Measurements from ENCODE around the gene SH3PXD2B. TPM values are rescaled to one million over a fixed set of nuclear protein-coding genes. Genes with fewer than 3 reads are reported as not detected.
A peak's percentile ranks its signal among the peaks of the same experiment; 100 is the strongest.
"Not testable (repeated sequence)": the region's sequence is repeated elsewhere in the genome, so short reads cannot be mapped to it uniquely, and the experiment has no call there.

The SH3PXD2B gene
- total RNA-seq, 1 donor from 2014 or later, result 52.3 TPM

GRCh38 chr5:172405226-172406107, 48.9 kb downstream of the SH3PXD2B start:
- Mint-ChIP-seq H3K27ac (no peak overlapping the region), H3K9me3 (no peaks in the 10 kb centered on the region), H3K36me3 (peaks cover 28% of the 10 kb centered on the region), H3K4me1 (ENCODE audit: unreplicated experiment) (peaks cover 17% of the 10 kb centered on the region), H3K27me3 (no peaks in the 10 kb centered on the region), H3K4me3 (no peak overlapping the region)
- no peak for DNase-seq (ENCODE audit: extremely low spot score, unreplicated experiment)
- TF ChIP-seq CTCF (conservative IDR thresholded peaks at IDR 0.05), result no peak

GRCh38 chr5:172404746-172405145, 49.6 kb downstream of the SH3PXD2B start:
- Mint-ChIP-seq H3K36me3 (peaks cover 31% of the 10 kb centered on the region), H3K9me3 (no peaks in the 10 kb centered on the region), H3K27ac (no peak overlapping the region), H3K4me1 (ENCODE audit: unreplicated experiment) (peaks cover 17% of the 10 kb centered on the region), H3K27me3 (no peaks in the 10 kb centered on the region), H3K4me3 (no peak overlapping the region)
- no peak for TF ChIP-seq CTCF (conservative IDR thresholded peaks at IDR 0.05)
- no peak for DNase-seq (ENCODE audit: extremely low spot score, unreplicated experiment)

DNA sequence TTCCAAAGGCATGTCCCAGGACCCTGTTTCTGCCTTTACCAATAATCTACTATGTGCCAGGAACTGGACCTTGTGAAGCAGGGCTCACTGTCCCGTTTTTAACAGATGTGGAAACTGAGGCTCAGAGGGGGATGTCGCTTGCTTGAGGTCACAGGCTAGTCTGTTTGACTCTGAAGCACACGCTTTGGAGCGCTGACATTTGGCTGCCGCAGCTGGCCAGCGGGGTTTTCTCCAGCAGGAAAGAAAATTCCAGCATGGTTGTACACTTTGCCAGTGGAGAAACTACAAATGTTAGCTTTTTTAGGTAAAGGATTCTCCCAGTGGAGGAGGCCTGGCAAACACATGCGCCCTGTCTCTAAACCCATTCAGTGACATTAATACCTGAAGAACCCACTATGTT, 50.5 kb downstream of the SH3PXD2B start:
- no peak for TF ChIP-seq CTCF (conservative IDR thresholded peaks at IDR 0.05)
- H3K9me3 Mint-ChIP-seq, result peaks cover under 1% of the 10 kb centered on the region
- peaks cover 40% of the 10 kb centered on the region for H3K36me3 Mint-ChIP-seq
- peak overlapping the region; percentile 74 for H3K27ac Mint-ChIP-seq
- H3K4me3 Mint-ChIP-seq, result no peak overlapping the region
- DNase-seq (ENCODE audit: extremely low spot score, unreplicated experiment), result no peak
- H3K27me3 Mint-ChIP-seq, result no peaks in the 10 kb centered on the region
- peaks cover 17% of the 10 kb centered on the region for H3K4me1 Mint-ChIP-seq (ENCODE audit: unreplicated experiment)

- peak overlapping the region; percentile 74 for H3K27ac Mint-ChIP-seq
- peak overlapping the region; percentile 50 for H3K4me3 Mint-ChIP-seq
- no peak for TF ChIP-seq CTCF (conservative IDR thresholded peaks at IDR 0.05)
- H3K27me3 Mint-ChIP-seq, result no peaks in the 10 kb centered on the region
- H3K9me3 Mint-ChIP-seq, result peaks cover 6% of the 10 kb centered on the region
- H3K4me1 Mint-ChIP-seq (ENCODE audit: unreplicated experiment), result peaks cover 17% of the 10 kb centered on the region
- DNase-seq (ENCODE audit: extremely low spot score, unreplicated experiment), result no peak
- H3K36me3 Mint-ChIP-seq, result peaks cover 45% of the 10 kb centered on the region
Measured at GRCh38 chr5:172403189-172403796, 51.0 kb downstream of the SH3PXD2B start.

GRCh38 chr5:172402531-172403188, 51.7 kb downstream of the SH3PXD2B start:
- Mint-ChIP-seq H3K36me3 (peaks cover 51% of the 10 kb centered on the region), H3K9me3 (peaks cover 12% of the 10 kb centered on the region), H3K4me1 (ENCODE audit: unreplicated experiment) (peaks cover 17% of the 10 kb centered on the region), H3K27ac (no peak overlapping the region), H3K4me3 (no peak overlapping the region), H3K27me3 (no peaks in the 10 kb centered on the region)
- no peak for DNase-seq (ENCODE audit: extremely low spot score, unreplicated experiment)
- no peak for TF ChIP-seq CTCF (conservative IDR thresholded peaks at IDR 0.05)

- not testable (repeated sequence) for H3K4me3 Mint-ChIP-seq; H3K27ac Mint-ChIP-seq; DNase-seq (ENCODE audit: extremely low spot score, unreplicated experiment); H3K27me3 Mint-ChIP-seq
- H3K4me1 Mint-ChIP-seq (ENCODE audit: unreplicated experiment), result peaks cover 17% of the 10 kb centered on the region
- peaks cover 13% of the 10 kb centered on the region for H3K9me3 Mint-ChIP-seq
- H3K36me3 Mint-ChIP-seq, result peaks cover 57% of the 10 kb centered on the region
Measured at GRCh38 chr5:172402031-172402430, 52.3 kb downstream of the SH3PXD2B start.
